HG03139 (cell line): ENCODE measurements around the gene SHC2.

Experiments
- ATAC-seq: cut with Tn5 transposase; IDR thresholded peaks from one replicate; pipeline ENCODE4 v1.9.1; 2021; ENCODE audit not compliant: unreplicated experiment

SHC2 gene

GRCh38 chr19:460877-461720 is at the start of gene SHC2:
Gene SHC2, minus strand, starts transcription at chr19:461033. Its CDS starts 37 bp downstream, at chr19:460996.
- ATAC-seq, result no peak

GRCh38 chr19:508204-509150 is 47.6 kb upstream of the SHC2 start:
- ATAC-seq, result no peak

- peak; percentile 42 for ATAC-seq
Measured at GRCh38 chr19:507286-508203, 46.7 kb upstream of the SHC2 start, which contains the start of gene TPGS1. Gene TPGS1, plus strand, starts transcription at chr19:507497. Its CDS starts 10 bp downstream, at chr19:507507.

- peak; percentile 59 for ATAC-seq
Measured at GRCh38 chr19:506404-507285, 45.8 kb upstream of the SHC2 start.

- ATAC-seq, result no peak
Measured at GRCh38 chr19:504616-505015, 43.8 kb upstream of the SHC2 start.

- no peak for ATAC-seq
Measured at GRCh38 chr19:501646-502045, 40.8 kb upstream of the SHC2 start.

- ATAC-seq, result no peak
Measured at GRCh38 chr19:498977-499623, 38.3 kb upstream of the SHC2 start.

GRCh38 chr19:498511-498891 is 37.7 kb upstream of the SHC2 start:
- ATAC-seq, result no peak

GRCh38 chr19:497869-498510 is 37.2 kb upstream of the SHC2 start:
- no peak for ATAC-seq

- ATAC-seq, result no peak
Measured at GRCh38 chr19:497491-497868, 36.6 kb upstream of the SHC2 start.

GRCh38 chr19:496986-497385 is 36.2 kb upstream of the SHC2 start:
- no peak for ATAC-seq

- ATAC-seq, result no peak
Measured at GRCh38 chr19:496112-496665, 35.4 kb upstream of the SHC2 start, which contains the start of gene MADCAM1. Gene MADCAM1, plus strand, starts transcription at chr19:496486. Its CDS starts 14 bp downstream, at chr19:496500.

GRCh38 chr19:495402-496111 is 34.7 kb upstream of the SHC2 start:
- ATAC-seq, result no peak

- no peak for ATAC-seq
Measured at GRCh38 chr19:495081-495401, 34.2 kb upstream of the SHC2 start.

- ATAC-seq, result no peak
Measured at GRCh38 chr19:494171-495080, 33.6 kb upstream of the SHC2 start.

GRCh38 chr19:493391-494170 is 32.7 kb upstream of the SHC2 start:
- ATAC-seq, result no peak
